CD4-positive, alpha-beta T cell treated with Interleukin-2 at 100 ng/mL for 4 hours (primary cell): ENCODE measurements around the gene MSANTD2.
"Not testable (repeated sequence)": the region's sequence is repeated elsewhere in the genome, so short reads cannot be mapped to it uniquely, and the experiment has no call there.

Experiments
- DNase-seq: peaks from one replicate; pipeline ENCODE4 v3.0.0-alpha.2; 2020; ENCODE audit warnings: low spot score

The MSANTD2 gene

DNA sequence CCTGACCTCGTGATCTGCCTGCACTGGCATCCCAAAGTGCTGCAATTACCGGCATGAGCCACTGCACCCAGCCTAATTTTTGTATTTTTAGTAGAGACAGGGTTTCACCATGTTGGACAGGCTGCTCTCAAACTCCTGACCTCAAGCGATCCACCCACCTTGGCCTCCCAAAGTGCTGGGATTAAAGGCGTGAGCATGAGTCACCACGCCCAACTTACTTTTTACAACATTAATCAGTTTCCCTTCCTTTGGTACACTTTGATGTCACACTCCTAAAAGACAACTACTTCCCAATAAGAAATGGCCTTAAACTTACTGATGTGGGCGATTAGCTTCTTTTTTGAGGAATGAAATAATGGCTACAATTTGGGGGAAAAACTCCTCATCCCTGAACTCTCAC is 29.2 kb downstream of the MSANTD2 start:
- not testable (repeated sequence) for DNase-seq

DNA sequence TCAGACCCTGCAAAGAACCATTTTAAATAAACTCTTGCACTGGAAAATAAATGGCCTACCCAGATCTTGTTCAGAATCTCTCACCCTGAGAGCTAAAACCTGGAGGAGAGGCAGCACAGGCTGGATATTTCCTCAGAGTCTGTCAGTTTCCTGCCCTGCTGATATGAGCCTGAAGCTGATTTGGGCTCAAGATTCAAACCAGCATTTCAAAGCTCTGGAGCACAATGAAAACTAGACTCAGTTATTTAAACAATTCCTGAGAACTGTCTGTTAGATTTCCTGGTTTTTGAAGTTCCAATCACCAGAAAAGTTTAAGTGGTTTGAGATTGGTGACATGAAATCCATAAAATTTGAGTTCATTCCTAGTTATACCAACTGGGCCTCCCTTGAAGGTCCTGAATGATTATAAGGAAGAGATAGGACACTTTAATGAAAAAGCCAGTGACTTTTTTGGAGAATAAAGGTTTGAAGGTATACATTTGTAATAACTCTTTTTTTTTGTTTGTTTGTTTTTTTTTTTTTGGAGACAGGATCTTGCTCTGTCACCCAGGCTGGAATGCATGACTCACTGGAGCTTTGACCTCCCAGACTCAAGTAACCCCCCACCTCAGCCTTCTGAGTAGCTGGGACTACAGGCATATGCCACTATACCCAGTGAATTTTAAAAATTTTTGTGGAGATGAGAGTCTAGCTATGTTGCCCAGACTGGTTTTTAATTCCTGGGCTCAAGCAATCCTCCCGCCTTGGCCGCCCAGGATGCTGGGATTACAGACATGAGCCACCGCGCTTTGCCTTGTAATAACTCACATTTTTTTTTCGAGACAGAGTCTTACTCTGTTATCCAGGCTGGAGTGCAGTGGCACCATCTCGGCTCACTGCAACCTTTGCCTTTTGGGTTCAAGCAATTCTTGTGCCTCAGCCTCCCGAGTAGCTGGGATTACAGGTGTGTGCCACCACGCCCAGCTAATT is 30.1 kb downstream of the MSANTD2 start:
- DNase-seq, result no peak

DNA sequence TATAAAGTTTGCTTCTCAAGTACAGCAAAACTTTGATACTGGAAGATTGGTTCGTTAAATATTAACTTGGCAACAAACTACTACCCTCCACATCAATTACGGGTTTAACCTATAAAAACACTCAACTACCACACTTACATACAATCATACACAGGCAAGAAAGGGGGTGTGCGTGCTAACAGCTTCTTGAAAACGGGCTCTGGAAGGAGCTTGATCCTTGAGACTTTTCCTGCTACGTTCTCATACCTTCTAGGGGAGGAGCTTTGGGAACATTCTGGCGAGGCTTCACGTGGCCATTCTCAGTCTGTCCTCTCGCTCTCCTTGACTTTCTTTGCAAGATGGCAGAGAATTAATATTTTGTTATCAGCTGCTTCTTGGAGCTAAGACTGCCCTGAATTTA is 31.3 kb downstream of the MSANTD2 start:
- DNase-seq, result no peak

DNA sequence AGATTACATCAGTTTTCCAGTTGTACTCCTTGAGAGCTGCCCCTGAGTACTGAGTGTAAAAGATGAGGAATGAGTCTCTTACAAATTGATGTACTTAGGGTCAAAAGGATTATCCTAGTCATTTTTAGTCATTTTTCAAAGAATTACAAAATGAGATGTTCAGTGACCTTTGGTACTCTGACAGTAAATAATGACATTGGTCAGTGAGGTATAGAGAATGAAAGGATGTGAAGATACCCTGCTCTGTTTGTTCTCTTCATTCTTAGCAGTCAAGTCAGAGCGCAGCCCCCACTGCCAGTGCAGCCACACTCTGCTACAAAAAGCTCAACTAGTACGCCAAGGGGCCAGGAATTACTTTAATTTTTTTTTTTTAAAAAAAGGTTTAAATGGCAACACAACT is 34.0 kb downstream of the MSANTD2 start:
- no peak for DNase-seq

DNA sequence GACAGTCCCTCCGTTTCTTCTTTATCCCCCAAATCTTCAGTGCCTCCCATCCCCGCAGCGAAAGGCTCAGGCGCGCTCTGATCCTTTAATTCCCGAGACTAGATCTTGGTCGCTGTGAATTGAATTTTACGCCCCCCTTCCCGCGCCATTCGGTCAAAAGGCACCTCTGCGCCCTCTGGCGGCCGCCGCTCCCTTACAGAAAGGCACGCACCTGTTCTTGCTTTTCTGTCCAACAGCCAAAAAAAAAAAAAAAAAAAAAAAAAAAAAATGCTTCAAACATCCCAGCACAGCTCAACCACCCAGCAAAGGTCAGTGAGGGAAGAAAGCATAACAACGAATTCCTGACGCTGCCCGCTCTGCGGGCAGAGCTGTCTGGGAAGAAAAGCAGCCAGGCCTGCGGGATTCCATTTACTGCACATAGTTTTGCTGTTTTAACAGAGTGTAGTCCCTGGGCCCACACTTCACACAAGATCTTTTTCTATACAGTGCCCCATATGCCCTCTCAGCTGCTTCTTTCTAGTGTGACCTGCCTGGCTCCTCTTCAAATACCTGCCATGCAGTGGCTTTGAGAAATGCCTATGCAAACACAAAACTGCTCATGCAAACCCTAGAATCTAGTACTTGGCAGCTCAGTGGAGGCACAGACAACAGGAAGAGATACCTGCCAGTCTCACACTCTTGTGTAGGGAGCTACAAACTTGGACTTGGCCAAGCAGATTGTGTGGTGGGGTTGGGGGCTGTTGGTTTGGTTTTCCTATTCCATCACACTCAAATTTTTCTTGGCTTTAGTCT is 36.9 kb downstream of the MSANTD2 start:
- peak; percentile 84 for DNase-seq

DNA sequence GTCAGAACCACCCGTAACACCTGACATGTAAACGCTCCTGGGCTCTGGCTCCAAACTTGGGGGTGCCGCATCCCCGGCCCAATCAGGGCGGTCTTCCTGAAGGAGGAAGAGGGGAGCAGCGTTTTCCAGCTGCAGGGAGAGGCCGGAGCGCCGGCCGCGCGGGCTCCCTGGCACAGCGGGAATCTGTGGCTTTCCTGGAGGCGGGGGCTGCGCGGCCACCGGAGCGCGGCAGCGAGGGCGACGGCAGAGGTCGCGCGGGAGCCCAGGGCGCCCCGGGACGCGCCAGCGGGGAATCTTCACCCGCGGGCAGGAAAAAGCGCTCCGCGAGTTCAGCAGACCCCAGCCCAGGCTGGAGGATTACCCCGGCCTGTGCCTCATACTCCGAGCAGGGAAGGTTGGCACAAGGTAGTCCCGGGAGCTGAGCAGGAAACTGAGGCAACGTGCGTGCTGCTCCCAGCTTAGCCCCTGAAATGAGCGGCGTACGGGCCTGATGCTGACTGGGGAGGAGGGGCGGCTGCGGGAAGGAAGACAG is 37.5 kb downstream of the MSANTD2 start:
- no peak for DNase-seq

DNA sequence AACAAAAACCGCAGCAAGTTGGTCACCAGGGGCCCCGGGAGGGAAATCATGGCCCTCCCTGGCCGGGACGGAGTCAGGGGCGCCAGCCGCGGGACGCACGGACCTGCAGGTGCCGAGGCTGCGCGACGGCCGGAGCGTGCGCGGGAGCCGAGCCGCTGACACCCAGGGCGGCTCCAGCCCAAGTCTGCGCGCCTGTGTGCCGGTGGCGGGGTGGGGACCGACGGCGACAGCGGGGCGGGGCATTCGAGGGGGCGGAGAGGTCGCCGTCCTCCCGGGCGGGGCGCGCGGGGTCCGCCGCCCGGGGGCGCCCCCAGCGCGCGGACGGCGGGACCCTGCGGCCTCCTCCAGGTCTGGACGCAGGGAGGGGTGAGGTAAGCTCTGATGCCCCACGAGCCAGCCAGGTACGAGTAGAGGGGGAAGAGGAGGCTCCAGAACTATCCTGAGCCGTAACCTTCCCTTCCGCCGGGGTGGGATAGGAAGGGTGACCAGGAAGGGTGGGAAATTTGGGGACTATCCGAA is 38.0 kb downstream of the MSANTD2 start, which contains the start of gene ESAM:
Gene ESAM (minus strand): TSS at position 186 of the 519 bp plus-strand sequence. CDS start 136 bp downstream, at position 50.
- DNase-seq, result peak; percentile 68

DNA sequence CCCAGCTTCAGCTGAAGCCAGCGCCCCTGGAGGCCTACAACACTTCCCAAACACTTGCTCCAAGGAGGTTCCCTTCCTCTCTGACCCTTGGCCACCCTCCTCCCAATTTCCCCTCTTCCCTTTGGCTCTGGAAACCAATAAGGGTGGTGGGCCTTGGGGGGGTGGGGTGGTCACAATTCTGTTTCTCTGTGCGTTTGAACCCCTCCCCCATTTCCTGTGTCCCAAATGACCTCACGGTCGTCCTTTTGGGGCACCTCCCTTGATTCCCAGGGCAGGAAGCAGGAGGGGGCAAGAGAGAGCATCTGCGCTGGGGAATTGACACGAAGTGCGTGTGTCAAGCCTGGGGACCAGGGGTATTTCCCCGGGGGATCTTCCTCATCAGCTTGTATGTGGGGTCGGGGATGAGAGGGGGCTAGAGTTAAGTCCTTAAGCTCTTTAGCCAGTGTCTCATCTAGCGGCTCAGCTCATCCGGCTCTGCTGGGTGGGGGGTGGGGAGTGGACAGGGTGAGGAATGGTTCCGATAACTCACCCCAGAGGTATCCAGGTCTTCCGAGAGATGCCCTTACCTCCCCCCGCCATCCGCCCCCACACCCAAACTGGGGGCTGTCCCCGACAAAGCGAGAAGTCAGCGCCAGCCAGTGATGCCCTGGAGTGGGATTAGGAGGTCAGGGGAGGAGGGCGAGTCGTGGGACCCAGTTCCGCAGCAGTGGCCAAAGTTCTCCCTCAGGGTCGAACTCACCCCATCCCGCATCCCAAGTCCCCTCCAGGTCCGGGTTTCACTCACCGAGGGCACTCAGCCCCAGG is 38.7 kb downstream of the MSANTD2 start:
- no peak for DNase-seq

DNA sequence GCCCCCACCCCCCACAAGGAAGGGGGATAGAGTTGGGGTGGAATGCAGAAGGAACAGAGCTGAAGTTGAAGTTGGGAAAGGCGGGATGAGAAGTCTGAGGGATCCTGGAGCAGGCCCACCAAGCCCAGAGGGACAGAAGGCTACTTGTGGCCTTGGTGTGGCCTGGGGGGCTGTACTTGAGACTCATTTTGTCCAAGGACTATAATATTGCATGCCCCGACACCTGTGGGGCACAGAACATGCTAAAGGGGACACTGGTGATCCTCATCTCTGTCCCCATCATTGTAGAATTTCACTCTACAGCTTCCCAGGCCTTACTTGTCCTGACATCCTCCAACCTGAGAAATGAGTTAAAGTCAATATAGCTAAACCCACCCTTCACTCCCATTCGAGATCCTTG is 39.4 kb downstream of the MSANTD2 start:
- no peak for DNase-seq

DNA sequence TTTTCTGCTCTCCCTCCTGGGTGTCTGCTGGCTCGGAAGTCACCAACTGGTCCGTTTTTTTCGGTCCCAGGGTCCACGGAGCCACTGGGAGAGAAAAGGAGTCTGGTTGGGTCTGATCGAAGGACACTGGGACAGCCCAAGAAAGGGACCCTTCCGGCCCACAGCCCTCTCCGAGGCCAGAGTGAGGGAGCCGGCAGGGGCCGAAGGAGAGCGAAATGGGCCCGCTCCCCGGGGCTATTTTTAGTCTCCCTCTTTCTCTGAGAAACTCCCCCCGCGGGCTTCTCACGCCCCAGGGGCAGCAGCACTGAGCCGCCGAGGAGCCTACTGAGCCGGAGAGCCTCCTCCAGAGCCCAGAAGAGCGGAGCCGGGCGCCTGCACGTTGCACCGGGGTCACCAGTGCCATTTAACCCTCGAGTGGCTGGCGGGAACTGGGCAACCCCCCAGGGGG is 40.0 kb downstream of the MSANTD2 start:
- no peak for DNase-seq

DNA sequence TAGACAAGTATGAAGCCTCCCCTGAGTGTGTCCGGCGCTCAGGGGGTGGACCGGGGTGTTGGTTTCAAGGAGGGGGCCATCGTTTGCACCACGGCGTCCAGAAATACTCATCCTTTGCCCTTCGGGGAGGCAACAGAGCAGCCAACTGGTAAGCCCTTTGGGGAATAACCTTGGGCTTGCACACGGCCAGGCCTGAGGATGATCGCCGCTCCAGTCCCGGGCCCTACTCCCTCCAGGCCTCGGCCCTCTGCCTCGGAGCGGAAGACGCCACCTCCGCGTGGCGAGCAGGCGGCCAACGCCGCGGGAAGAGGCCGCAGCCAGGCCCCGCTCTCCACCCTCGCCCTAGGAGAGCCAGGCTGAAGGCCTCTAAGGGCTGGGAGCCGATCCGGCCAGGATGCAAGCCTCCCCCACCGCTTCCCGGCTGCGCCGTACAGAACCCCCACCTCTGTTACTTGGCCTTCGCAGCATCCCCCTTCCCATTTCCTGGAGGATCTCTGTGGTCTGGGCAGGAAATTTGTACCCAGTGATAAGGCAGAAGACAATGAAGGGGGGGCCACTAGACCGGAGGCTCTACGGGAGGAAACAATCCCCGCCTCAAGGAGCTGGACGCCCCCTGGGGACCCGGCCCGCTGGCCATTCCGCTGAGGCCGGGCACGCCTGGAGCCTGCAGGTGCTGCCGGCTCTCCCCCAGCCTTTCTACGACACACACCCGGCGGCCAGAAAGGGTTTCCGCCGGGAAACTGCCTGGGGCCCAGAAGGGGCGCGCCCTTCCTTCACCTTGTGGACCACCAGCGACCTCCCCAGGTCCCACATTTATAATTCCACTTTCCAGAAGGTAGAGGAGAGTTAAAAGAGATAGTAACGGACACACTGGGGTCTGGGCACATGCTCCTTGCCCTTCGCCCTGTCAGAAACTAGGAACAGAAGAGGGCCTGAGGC is 40.7 kb downstream of the MSANTD2 start:
- no peak for DNase-seq

DNA sequence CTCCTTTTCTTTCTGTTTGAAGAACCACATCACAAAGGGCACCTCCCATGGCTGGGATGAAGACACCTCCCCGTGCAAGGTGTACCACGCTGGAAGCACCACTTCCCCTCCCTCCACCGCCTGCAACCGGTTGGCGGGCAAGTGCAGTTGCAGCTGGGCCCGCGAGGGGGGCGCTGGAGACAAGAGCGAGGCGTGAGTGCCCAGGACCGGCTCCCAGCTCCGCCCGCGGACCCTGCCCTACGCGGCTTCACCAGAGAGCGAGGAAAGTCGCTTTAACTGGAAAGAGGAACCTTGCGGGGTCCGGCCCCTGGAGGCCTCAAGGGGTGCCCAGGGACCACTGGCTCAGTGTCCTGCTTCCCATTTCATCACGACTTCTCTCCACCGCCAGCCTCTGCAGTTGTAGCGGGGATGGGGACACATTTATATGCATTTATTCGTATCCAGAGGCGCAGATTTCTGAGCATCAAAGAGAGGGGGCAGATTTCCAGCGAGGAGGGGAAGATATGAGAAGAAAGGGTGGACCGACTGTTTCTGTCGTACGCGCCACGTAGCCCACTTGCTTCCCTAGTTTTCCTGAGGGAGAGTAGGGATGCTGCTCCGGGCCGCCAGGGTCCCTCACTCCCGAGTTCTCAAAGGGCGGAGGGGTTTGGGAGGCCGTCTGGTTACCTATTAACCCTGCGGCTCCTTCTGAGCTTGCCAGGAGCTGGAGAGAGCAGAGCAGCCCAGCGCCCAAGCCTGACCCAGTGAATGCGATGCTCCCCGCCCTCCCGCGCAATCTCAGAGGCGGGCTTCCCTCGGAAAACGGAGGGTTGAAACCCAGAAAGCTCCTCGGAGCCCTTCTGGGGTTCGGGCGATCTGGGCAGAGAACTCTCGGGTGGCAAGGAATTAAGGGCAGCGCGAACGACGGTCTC is 41.6 kb downstream of the MSANTD2 start:
- peak; percentile 67 for DNase-seq

DNA sequence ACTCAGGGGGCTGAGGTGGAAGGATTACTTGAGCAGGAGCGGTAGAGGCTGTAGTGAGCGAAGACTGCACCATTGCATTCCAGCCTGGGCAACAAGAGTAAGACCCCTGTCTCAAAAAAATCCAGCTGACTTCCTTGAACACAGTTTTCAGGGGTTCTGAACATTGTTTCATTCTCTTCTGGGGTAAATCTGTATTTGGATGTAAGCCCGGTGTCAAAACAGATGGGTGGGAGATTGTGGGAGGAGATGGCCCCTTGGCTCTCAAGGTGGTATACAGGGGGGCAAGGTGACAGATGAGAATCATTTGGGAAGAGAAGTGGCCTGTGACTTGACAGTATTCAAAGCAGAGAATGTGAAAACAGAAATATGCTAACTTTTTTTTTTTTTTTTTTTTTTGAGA is 42.9 kb downstream of the MSANTD2 start:
- DNase-seq, result no peak

DNA sequence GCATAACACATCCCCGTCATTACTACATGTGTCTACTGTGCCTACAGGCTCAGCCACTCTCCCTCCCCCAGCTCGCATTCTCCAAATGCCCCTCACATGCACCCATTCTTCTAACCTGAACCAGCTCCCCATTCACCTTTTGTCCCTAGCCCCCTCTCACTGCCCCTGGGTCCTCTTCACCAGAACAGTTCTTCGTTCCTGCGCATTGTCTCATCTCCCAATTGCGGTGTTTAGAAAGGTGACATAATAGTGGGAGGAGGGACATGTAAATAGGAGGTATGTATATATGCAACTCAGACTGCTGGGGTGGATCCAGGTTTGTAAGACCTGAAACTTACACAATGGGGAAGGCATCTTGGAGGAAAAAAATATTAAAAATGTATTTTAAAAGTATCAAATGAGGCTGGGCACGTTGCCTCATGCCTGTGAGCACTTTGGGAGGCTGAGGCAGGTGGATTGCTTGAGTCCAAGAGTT is 43.4 kb downstream of the MSANTD2 start:
- DNase-seq, result no peak

DNA sequence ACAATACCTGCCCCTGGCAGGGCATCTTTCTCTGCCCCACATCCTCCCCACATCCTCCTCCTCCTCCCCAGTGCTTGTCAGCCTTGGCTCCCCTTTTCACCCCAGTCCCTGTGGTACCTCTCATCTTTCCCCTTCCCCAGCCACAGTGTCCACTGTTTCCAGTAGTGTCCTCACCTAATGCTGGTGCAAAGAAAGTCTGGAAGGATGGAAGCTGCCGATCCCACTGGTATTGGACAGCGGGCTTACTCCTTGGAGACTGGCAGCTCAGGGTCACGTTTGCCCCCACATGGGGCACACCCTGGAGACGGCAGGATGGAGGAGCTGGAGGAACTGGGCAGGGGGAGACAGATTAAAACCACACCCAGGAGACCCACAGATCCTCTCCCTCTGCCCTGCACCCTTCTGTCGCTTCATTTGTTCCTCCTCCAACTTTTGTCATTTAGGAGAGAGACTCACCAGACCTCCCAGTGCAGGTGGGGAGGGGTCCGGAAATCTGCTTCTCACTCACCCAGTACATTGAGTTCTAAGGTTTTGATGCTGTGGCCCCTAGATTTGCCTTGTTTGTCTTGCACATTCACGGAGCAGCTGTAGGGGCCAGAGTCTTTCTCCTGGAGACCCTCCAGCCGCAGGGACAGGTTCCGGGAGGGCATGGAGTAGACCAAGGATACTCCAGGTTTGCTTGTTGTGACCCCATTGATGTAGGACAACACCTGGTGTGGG is 44.0 kb downstream of the MSANTD2 start:
- no peak for DNase-seq

DNA sequence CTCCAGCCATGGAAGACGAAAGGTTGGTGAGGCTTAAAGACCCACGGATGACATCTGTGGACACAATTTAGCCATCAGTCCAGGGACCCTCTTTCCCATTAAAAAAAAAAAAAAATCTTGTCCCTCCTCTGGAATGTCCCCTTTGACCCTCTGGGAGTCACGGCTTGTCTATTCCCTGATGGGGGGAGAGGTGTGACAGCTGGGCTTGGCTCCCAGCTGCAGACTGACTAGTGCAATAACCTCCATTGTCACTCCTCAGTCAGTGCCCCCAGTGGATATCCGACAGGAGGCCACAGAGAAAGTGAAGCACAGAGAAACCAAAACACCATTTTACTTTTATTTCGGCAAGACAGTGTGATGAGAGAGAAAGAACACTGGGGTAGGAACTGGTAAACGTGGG is 45.5 kb downstream of the MSANTD2 start:
- no peak for DNase-seq

DNA sequence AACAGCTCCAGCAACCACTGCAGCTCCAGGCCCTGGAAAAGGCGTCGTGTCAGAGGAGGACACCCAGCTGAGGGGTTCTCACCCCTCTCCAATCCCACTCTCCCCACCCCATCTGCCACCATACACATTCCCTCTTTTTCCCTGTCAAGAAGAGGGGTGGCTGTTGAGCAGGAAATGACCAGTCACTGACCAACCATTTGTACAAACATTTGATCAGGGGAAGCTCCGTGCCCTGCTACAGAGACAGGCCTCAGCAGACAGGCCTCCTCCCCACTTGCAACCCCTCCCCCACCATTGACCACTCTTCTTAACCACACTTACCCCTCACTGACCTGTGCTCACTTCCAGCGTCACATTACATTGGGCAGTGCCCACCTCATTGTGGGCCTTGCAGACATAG is 45.9 kb downstream of the MSANTD2 start:
- DNase-seq, result no peak

DNA sequence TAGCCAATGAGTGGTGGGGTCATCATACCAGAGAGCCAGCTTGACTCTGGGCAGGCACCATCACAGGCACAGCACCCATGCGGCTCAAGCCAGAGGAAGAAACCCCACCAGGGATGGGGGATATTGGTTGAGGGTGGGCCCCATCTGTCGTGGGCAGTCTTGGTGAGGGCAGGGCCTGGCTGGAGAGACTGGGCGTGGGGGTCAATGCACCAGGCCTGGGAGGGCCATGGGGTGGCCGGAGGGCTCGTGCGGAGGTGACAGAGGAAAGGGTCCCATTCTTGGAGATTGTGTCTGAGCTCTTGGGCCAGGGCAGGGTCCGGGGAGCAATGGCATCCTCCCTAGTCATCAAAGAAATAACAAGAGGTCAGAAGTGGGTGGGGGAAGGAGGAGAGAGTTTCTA is 46.6 kb downstream of the MSANTD2 start:
- DNase-seq, result no peak
